Coronary artery (tissue), 2 donors: ENCODE results near the gene MICAL3.

Source experiments
- DNase-seq: peaks from one replicate; pipeline ENCODE4 v3.0.0-alpha.2; 2017; ENCODE audit warnings: low spot score
- H3K27ac ChIP-seq, 2 donors: fragments of 200-600 bp; sonication (generic); one replicate each; pipeline ENCODE4 v1.5.1; 2016 to 2019
- H3K4me3 ChIP-seq: fragments of 200-600 bp; sonication (generic); 2 replicates; pipeline ENCODE4 v1.5.1; 2016; ENCODE audit warnings: mild to moderate bottlenecking, moderate library complexity
- TF ChIP-seq, protein P1 (sequence below): fragments of 200-600 bp; sonication (generic); IDR thresholded peaks from one replicate; pipeline ENCODE4 v1.5.1; 2019; ENCODE audit warnings: antibody characterized with exemption

MICAL3 gene

DNA sequence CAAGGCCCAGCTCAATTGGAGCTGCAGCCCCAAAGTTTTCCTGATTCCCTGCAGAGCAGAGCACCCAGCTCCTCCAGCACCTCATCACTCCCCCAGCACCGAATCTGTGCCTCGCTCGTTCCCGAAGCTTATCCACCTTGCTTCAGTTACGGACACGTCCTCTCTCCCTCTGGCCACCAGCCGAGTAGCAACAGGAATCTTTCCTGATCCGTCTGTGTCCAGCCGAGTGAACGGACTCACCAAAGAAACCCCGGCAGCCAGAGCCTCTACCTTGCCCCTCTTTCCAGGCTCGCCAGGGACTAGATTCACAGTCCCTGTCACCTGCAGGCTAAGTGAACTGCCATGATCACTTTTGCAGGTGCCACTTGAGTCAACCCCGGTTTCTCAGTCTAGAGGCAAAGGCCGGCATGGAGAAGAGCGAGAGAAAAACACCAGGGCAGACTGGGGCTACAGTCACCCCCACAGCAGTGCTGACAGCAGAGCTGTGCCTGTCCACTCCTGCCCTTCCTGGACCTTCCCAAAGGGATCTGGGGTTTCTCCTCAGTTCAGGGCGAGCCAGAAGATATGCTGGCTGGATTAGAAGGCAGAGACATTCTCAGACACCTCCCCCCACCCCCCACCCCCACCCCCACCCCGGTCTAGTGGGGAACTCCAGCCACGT is 282.4 kb downstream of the MICAL3 start:
- TF ChIP-seq, protein P1, sequence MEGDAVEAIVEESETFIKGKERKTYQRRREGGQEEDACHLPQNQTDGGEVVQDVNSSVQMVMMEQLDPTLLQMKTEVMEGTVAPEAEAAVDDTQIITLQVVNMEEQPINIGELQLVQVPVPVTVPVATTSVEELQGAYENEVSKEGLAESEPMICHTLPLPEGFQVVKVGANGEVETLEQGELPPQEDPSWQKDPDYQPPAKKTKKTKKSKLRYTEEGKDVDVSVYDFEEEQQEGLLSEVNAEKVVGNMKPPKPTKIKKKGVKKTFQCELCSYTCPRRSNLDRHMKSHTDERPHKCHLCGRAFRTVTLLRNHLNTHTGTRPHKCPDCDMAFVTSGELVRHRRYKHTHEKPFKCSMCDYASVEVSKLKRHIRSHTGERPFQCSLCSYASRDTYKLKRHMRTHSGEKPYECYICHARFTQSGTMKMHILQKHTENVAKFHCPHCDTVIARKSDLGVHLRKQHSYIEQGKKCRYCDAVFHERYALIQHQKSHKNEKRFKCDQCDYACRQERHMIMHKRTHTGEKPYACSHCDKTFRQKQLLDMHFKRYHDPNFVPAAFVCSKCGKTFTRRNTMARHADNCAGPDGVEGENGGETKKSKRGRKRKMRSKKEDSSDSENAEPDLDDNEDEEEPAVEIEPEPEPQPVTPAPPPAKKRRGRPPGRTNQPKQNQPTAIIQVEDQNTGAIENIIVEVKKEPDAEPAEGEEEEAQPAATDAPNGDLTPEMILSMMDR = no peak
- DNase-seq = no peak
- no peak overlapping the region for H3K4me3 ChIP-seq
- H3K27ac ChIP-seq = no peak overlapping the region

DNA sequence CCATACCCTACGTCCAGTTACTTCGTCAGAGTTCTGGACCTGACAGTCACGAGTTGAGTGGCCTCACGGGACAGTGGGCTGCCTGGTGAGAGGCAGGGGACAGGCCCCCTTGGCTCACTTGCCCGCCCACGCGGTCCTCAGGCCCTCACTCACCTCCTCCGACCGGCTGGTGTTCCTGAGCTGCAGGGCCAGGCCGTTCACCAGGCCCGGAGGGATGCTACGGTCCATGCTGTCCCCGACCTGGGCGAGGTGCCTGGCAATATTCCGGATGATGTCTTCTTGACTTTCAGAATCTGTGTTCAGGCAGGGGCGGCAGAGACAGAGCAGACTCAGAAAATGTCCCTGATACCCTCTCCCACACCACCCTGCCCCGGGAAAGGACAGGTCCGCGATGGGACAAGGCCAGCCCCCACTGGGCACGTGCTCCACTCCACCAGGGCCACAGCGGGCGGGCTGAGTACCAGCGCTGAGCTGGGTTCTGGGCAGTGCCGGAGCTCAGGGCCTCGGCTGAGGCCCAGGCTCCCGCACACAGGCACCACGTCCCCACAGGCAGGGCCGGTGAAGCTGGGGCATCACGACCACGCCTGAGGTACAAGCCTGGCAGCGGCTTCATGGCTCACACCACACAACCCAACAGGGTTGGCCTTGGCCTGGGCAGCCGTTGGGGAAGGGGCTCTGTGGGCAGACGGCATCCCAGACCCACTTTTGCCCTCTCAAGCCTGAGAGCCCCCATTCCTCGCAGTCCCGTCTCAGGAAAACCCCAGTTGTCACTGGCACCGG is 285.0 kb downstream of the MICAL3 start:
- Histone ChIP-seq H3K27ac (no peak overlapping the region), H3K4me3 (no peak overlapping the region)
- TF ChIP-seq, protein P1 = no peak
- no peak for DNase-seq

DNA sequence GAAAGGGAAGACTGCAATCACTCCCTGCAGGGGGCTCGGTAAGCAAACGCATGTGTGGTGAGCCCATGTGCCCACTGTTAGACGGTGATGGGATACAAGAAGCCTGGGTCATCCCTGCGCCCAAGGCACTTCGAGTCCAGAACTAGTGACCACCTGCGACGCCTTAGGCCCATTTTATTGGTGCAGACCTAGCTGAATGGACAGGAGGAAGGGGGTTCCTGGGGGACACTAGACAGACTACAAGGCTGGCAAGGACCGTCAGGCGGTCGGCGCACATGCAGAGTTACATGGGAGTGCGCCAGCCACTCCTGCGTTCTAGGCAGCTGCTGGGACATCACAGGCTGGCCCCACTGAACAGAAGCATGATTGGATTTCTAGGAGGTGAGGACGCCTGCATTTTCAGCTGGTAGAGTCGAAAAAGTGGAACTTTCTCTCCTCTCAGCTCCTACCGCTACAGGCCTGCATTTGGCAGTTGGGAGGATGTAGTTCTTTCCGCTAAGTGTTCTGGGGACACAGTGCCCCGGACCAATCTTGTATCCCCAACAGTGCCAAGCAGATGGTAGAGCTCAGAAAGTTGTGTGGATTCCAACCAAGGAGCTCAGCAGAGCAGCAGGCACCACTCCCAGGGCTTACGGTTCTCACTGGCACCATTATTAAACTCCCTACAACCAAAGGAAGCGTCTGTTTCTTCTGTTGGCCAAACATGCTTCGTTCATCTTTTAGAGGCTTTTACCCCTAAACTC is 285.8 kb downstream of the MICAL3 start:
- TF ChIP-seq, protein P1 = no peak
- no peak overlapping the region for H3K27ac ChIP-seq
- no peak for DNase-seq
- no peak overlapping the region for H3K4me3 ChIP-seq
